Ishikawa (cell line): ENCODE results near the gene OSBPL10.

ENCODE experiments used
- CEBPB ChIP-seq: IDR thresholded peaks from 2 replicates; pipeline ENCODE4 v1.6.1; 2012
- EP300 ChIP-seq: IDR thresholded peaks from 2 replicates; pipeline ENCODE4 v1.6.1; 2012; ENCODE audit warnings: borderline replicate concordance
- RAD21 ChIP-seq: IDR thresholded peaks from 2 replicates; pipeline ENCODE4 v1.6.1; 2012; ENCODE audit warnings: low read depth
- TAF1 ChIP-seq: IDR thresholded peaks from 2 replicates; pipeline ENCODE4 v1.6.1; 2012; ENCODE audit warnings: low read depth, mild to moderate bottlenecking
- TEAD4 ChIP-seq: IDR thresholded peaks from 2 replicates; pipeline ENCODE4 v1.6.1; 2012
- USF1 ChIP-seq: IDR thresholded peaks from 2 replicates; pipeline ENCODE4 v1.6.1; 2012
- YY1 ChIP-seq: IDR thresholded peaks from 2 replicates; pipeline ENCODE4 v1.6.1; 2012; ENCODE audit warnings: low read depth
- ZBTB7A ChIP-seq: IDR thresholded peaks from 2 replicates; pipeline ENCODE4 v1.6.1; 2012; ENCODE audit warnings: low read depth

- no peak for TF ChIP-seq TAF1
- TF ChIP-seq YY1, result no peak
- TF ChIP-seq USF1, result no peak
- TF ChIP-seq CEBPB, result no peak
- no peak for TF ChIP-seq EP300
- TF ChIP-seq RAD21, result no peak
- TF ChIP-seq ZBTB7A, result no peak
- no peak for TF ChIP-seq TEAD4
Measured at GRCh38 chr3:31747785-31748184, 233.3 kb downstream of the OSBPL10 start.
